ENCODE measurements around the gene SLC10A3.

The SLC10A3 gene

GRCh38 chrX:154468217-154468616, 22.2 kb downstream of the SLC10A3 start:
- Histone ChIP-seq H3K9me3 (ENCODE audit: insufficient read depth, low read depth, low read length) (no peaks in the 10 kb centered on the region), H3K4me3 (ENCODE audit: low read length) (no peak overlapping the region), H3K36me3 (ENCODE audit: insufficient read depth, low read depth, low read length) (peaks cover 3% of the 10 kb centered on the region), H3K27ac (ENCODE audit: low read length) (no peak overlapping the region), H3K9ac (ENCODE audit: low read depth, low read length) (no peak overlapping the region), H3K4me1 (ENCODE audit: insufficient read depth, low read length) (no peaks in the 10 kb centered on the region), H3K27me3 (ENCODE audit: insufficient read depth, low read length) (no peaks in the 10 kb centered on the region)

- Histone ChIP-seq H3K9me3 (ENCODE audit: insufficient read depth, low read depth, low read length) (no peaks in the 10 kb centered on the region), H3K27ac (ENCODE audit: low read length) (no peak overlapping the region), H3K4me3 (ENCODE audit: low read length) (no peak overlapping the region), H3K27me3 (ENCODE audit: insufficient read depth, low read length) (no peaks in the 10 kb centered on the region), H3K9ac (ENCODE audit: low read depth, low read length) (no peak overlapping the region), H3K4me1 (ENCODE audit: insufficient read depth, low read length) (no peaks in the 10 kb centered on the region), H3K36me3 (ENCODE audit: insufficient read depth, low read depth, low read length) (peaks cover 3% of the 10 kb centered on the region)
Measured at GRCh38 chrX:154467556-154467955, 22.9 kb downstream of the SLC10A3 start.

DNA sequence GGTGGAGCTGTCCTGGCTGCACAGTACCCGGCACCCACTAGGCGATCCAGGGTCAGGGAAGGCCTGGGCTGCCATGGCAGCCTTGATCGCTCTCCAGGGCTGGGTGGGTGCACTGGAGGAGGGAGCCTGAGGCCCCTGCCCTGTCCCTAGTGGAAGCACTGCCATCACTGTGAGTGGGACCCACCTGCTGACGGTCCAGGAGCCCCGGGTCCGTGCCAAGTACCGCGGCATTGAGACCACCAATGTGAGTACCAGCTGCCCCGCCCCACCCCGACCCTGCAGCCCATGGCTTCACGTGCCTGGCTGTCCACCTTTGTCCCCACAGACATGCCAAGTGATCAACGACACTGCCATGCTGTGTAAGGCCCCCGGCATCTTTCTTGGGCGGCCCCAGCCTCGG, 23.5 kb downstream of the SLC10A3 start:
- Histone ChIP-seq H3K9ac (ENCODE audit: low read depth, low read length) (no peak overlapping the region), H3K36me3 (ENCODE audit: insufficient read depth, low read depth, low read length) (peaks cover 3% of the 10 kb centered on the region), H3K9me3 (ENCODE audit: insufficient read depth, low read depth, low read length) (no peaks in the 10 kb centered on the region), H3K27me3 (ENCODE audit: insufficient read depth, low read length) (no peaks in the 10 kb centered on the region), H3K4me3 (ENCODE audit: low read length) (no peak overlapping the region), H3K4me1 (ENCODE audit: insufficient read depth, low read length) (no peaks in the 10 kb centered on the region), H3K27ac (ENCODE audit: low read length) (no peak overlapping the region)

- no peaks in the 10 kb centered on the region for H3K27me3 ChIP-seq (ENCODE audit: insufficient read depth, low read length)
- H3K9me3 ChIP-seq (ENCODE audit: insufficient read depth, low read depth, low read length), result no peaks in the 10 kb centered on the region
- no peak overlapping the region for H3K4me3 ChIP-seq (ENCODE audit: low read length)
- no peak overlapping the region for H3K9ac ChIP-seq (ENCODE audit: low read depth, low read length)
- peaks cover 3% of the 10 kb centered on the region; the same call in 1 of the 2 replicates for H3K36me3 ChIP-seq (ENCODE audit: insufficient read depth, low read depth, low read length)
- H3K4me1 ChIP-seq (ENCODE audit: insufficient read depth, low read length), result no peaks in the 10 kb centered on the region
- no peak overlapping the region for H3K27ac ChIP-seq (ENCODE audit: low read length)
Measured at GRCh38 chrX:154466036-154466435, 24.4 kb downstream of the SLC10A3 start.

DNA sequence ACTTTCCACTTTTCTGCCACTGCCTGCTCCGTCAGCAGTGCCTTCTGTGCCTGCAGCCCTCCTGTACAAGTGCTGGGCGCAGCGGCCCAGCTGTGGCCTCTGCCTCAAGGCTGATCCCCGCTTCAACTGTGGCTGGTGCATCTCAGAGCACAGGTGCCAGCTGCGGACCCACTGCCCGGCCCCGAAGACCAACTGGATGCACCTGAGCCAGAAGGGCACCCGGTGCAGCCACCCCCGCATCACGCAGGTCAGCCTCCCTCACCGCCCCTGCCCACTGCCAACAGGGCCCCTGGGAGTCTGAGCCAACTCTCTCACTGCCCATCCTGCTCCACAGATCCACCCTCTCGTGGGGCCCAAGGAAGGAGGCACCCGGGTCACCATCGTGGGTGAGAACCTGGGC, 24.8 kb downstream of the SLC10A3 start:
- Histone ChIP-seq H3K27me3 (ENCODE audit: insufficient read depth, low read length) (no peaks in the 10 kb centered on the region), H3K9me3 (ENCODE audit: insufficient read depth, low read depth, low read length) (no peaks in the 10 kb centered on the region), H3K9ac (ENCODE audit: low read depth, low read length) (no peak overlapping the region), H3K27ac (ENCODE audit: low read length) (no peak overlapping the region), H3K36me3 (ENCODE audit: insufficient read depth, low read depth, low read length) (peaks cover 3% of the 10 kb centered on the region; the same call in 1 of the 2 replicates), H3K4me1 (ENCODE audit: insufficient read depth, low read length) (no peaks in the 10 kb centered on the region), H3K4me3 (ENCODE audit: low read length) (no peak overlapping the region)

DNA sequence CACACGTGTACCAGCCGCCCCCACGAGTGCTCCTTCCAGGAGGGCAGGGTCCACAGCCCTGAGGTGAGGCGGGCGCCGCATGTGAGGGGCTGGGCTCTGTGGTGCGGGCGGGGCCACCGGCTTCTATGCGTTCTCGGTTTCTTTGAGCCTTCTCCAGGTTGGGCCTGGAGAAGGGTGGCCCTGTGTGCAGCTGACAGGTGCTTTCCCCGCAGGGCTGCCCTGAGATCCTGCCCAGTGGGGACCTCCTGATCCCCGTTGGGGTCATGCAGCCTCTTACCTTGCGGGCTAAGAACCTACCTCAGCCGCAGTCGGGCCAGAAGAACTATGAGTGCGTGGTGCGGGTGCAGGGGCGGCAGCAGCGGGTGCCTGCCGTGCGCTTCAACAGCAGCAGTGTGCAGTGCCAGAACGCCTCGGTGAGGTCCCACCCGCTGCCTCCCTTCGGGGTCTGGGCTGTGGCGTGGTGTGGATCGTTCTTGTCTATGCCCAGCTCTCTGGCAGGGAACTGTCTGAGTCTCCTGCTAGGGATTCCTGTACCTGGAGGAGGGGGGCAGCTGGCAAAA, 25.5 kb downstream of the SLC10A3 start:
- Histone ChIP-seq H3K9me3 (ENCODE audit: insufficient read depth, low read depth, low read length) (no peaks in the 10 kb centered on the region), H3K27ac (ENCODE audit: low read length) (no peak overlapping the region), H3K27me3 (ENCODE audit: insufficient read depth, low read length) (no peaks in the 10 kb centered on the region), H3K4me1 (ENCODE audit: insufficient read depth, low read length) (no peaks in the 10 kb centered on the region), H3K9ac (ENCODE audit: low read depth, low read length) (no peak overlapping the region), H3K36me3 (ENCODE audit: insufficient read depth, low read depth, low read length) (peaks cover 3% of the 10 kb centered on the region; the same call in 1 of the 2 replicates), H3K4me3 (ENCODE audit: low read length) (no peak overlapping the region)

GRCh38 chrX:154463611-154464220, 26.7 kb downstream of the SLC10A3 start:
- no peak overlapping the region for H3K9ac ChIP-seq (ENCODE audit: low read depth, low read length)
- H3K27me3 ChIP-seq (ENCODE audit: insufficient read depth, low read length), result no peaks in the 10 kb centered on the region
- H3K27ac ChIP-seq (ENCODE audit: low read length), result no peak overlapping the region
- H3K4me3 ChIP-seq (ENCODE audit: low read length), result no peak overlapping the region
- no peaks in the 10 kb centered on the region for H3K9me3 ChIP-seq (ENCODE audit: insufficient read depth, low read depth, low read length)
- no peaks in the 10 kb centered on the region for H3K4me1 ChIP-seq (ENCODE audit: insufficient read depth, low read length)
- 0 out of 2 replicates have a peak, but pooled peaks cover 3% of the 10 kb centered on the region for H3K36me3 ChIP-seq (ENCODE audit: insufficient read depth, low read depth, low read length)

DNA sequence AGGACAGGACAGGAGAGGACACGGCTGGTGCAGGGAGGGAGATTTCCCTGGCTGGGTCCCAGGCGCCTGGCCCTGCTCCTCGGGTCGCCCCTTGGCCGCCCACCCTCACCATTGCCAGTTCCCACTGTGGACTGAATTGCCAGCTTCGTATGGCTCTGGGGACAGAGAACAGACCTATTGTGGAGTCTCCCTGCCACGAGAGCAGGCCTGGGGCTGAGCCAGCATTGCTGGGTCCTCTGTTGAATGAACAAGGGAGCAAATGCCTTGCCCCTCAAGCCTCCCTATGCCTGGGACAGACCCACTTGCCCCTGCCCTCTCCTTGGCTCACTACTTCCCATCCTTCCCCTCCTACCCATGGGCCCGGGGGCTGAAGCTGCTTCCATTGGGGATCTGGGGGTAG, 28.0 kb downstream of the SLC10A3 start:
- Histone ChIP-seq H3K4me3 (ENCODE audit: low read length) (no peak overlapping the region), H3K27me3 (ENCODE audit: insufficient read depth, low read length) (no peaks in the 10 kb centered on the region), H3K36me3 (ENCODE audit: insufficient read depth, low read depth, low read length) (0 out of 2 replicates have a peak, but pooled peaks cover 3% of the 10 kb centered on the region), H3K9me3 (ENCODE audit: insufficient read depth, low read depth, low read length) (no peaks in the 10 kb centered on the region), H3K27ac (ENCODE audit: low read length) (no peak overlapping the region), H3K9ac (ENCODE audit: low read depth, low read length) (no peak overlapping the region), H3K4me1 (ENCODE audit: insufficient read depth, low read length) (no peaks in the 10 kb centered on the region)

- H3K9ac ChIP-seq (ENCODE audit: low read depth, low read length), result no peak overlapping the region
- no peak overlapping the region for H3K27ac ChIP-seq (ENCODE audit: low read length)
- peaks cover 5% of the 10 kb centered on the region for H3K27me3 ChIP-seq (ENCODE audit: insufficient read depth, low read length)
- no peaks in the 10 kb centered on the region for H3K9me3 ChIP-seq (ENCODE audit: insufficient read depth, low read depth, low read length)
- H3K36me3 ChIP-seq (ENCODE audit: insufficient read depth, low read depth, low read length), result 0 out of 2 replicates have a peak, but pooled peaks cover 3% of the 10 kb centered on the region
- no peaks in the 10 kb centered on the region for H3K4me1 ChIP-seq (ENCODE audit: insufficient read depth, low read length)
- H3K4me3 ChIP-seq (ENCODE audit: low read length), result no peak overlapping the region
Measured at GRCh38 chrX:154460326-154460725, 30.1 kb downstream of the SLC10A3 start.

DNA sequence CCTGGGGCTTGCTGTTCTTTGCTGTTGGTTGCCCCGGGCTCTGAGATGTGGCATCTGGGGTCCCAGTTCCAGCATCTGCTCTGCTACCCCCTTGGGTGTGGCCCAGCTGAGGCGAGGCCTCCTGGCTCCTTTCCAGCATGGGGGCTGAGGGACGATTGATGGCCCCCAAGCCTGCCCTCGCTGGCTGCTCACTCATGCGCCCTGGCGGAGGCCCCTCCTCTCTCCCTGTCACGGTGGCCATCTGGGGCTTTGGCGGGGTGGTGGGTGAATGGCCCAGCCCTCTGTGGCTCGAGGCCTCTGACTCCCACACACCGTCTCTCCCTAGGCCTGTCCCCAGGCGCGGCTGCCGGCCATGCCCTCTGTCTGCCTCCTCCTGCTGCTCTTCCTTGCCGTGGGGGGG, 30.6 kb downstream of the SLC10A3 start:
- no peaks in the 10 kb centered on the region for H3K9me3 ChIP-seq (ENCODE audit: insufficient read depth, low read depth, low read length)
- H3K36me3 ChIP-seq (ENCODE audit: insufficient read depth, low read depth, low read length), result 0 out of 2 replicates have a peak, but pooled peaks cover 3% of the 10 kb centered on the region
- H3K9ac ChIP-seq (ENCODE audit: low read depth, low read length), result no peak overlapping the region
- H3K4me3 ChIP-seq (ENCODE audit: low read length), result no peak overlapping the region
- H3K27me3 ChIP-seq (ENCODE audit: insufficient read depth, low read length), result peaks cover 5% of the 10 kb centered on the region
- no peaks in the 10 kb centered on the region for H3K4me1 ChIP-seq (ENCODE audit: insufficient read depth, low read length)
- H3K27ac ChIP-seq (ENCODE audit: low read length), result no peak overlapping the region

- Histone ChIP-seq H3K4me1 (ENCODE audit: insufficient read depth, low read length) (no peaks in the 10 kb centered on the region), H3K9ac (ENCODE audit: low read depth, low read length) (peak overlapping the region; percentile 21; the same call in 1 of the 2 replicates), H3K36me3 (ENCODE audit: insufficient read depth, low read depth, low read length) (no peaks in the 10 kb centered on the region), H3K27ac (ENCODE audit: low read length) (no peak overlapping the region), H3K9me3 (ENCODE audit: insufficient read depth, low read depth, low read length) (no peaks in the 10 kb centered on the region), H3K27me3 (ENCODE audit: insufficient read depth, low read length) (peaks cover 5% of the 10 kb centered on the region), H3K4me3 (ENCODE audit: low read length) (peak overlapping the region; percentile 66)
Measured at GRCh38 chrX:154458954-154459778, 31.3 kb downstream of the SLC10A3 start.
